Measurements from ENCODE around the gene SINHCAF. TPM values are rescaled to one million over a fixed set of nuclear protein-coding genes. Genes with fewer than 3 reads are reported as not detected.

Gene SINHCAF
- total RNA-seq, 1 experiment from 2014 or later, result 497 TPM

- no CpG with 5 or more reads among the region's 4 CpGs for WGBS (ENCODE audit: extremely low coverage, insufficient read length, low lambda C conversion rate)
- H4K20me1 ChIP-seq (ENCODE audit: control insufficient read depth, insufficient read depth, insufficient read length), result no peaks in the 10 kb centered on the region
These were observed 4.6 kb downstream of the SINHCAF start for GRCh38 chr12:31321186-31321896.

More at GRCh38 chr12:31321186-31321896, 4.6 kb downstream of the SINHCAF start:
- no peak overlapping the region for H3K4ac ChIP-seq (ENCODE audit: low read depth, low read length)
- H4K5ac ChIP-seq (ENCODE audit: insufficient read length, low read depth, low read length), result no peak overlapping the region
- Mint-ChIP-seq H3K27me3 (ENCODE audit: low read depth) (peaks cover 3% of the 10 kb centered on the region; the same call in 1 of the 2 replicates), H3K27ac (peak overlapping the region in 2 of 3 experiments; percentile 34 to 82; a peak in 3 of 7 replicates), H3K9me3 (peaks cover 5 to 6% of the 10 kb centered on the region in 2 experiments; a peak in 4 of 5 replicates), H3K4me3 (peak overlapping the region; percentile 99), H3K4me1 (peaks cover 67% of the 10 kb centered on the region in 2 experiments), H3K36me3 (ENCODE audit: insufficient read depth in 1 of 3, low read depth in 3 of 3) (peaks cover 15 to 20% (median 17%) of the 10 kb centered on the region in 3 experiments)
- H3K18ac ChIP-seq (ENCODE audit: insufficient read length, low read depth, low read length), result no peak overlapping the region
- no peak overlapping the region for H3T11ph ChIP-seq (ENCODE audit: low read length)
- TF ChIP-seq, protein P1, sequence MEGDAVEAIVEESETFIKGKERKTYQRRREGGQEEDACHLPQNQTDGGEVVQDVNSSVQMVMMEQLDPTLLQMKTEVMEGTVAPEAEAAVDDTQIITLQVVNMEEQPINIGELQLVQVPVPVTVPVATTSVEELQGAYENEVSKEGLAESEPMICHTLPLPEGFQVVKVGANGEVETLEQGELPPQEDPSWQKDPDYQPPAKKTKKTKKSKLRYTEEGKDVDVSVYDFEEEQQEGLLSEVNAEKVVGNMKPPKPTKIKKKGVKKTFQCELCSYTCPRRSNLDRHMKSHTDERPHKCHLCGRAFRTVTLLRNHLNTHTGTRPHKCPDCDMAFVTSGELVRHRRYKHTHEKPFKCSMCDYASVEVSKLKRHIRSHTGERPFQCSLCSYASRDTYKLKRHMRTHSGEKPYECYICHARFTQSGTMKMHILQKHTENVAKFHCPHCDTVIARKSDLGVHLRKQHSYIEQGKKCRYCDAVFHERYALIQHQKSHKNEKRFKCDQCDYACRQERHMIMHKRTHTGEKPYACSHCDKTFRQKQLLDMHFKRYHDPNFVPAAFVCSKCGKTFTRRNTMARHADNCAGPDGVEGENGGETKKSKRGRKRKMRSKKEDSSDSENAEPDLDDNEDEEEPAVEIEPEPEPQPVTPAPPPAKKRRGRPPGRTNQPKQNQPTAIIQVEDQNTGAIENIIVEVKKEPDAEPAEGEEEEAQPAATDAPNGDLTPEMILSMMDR (conservative IDR thresholded peaks at IDR 0.05), result no peak
- H3K4me1 ChIP-seq (ENCODE audit: insufficient read depth, low read length), result peaks cover 5% of the 10 kb centered on the region; the same call in 1 of the 2 replicates
- H4K8ac ChIP-seq (replicated peaks; ENCODE audit: insufficient read length, low read depth, low read length), result no peak overlapping the region
- H3K14ac ChIP-seq (ENCODE audit: insufficient read depth, low read length), result no peak overlapping the region
- DNase-seq, result no peak
- peaks cover 11% of the 10 kb centered on the region for H3K23me2 ChIP-seq (ENCODE audit: insufficient read length, low read depth, low read length, poor library complexity, severe bottlenecking)
- no peaks in the 10 kb centered on the region for H3K79me1 ChIP-seq (ENCODE audit: insufficient read depth, low read depth, low read length, poor library complexity, severe bottlenecking)
- peak overlapping the region; percentile 9 for H3K4me2 ChIP-seq (ENCODE audit: insufficient read depth, insufficient read length, low read length)
- no peak overlapping the region for H2BK120ac ChIP-seq (ENCODE audit: low read depth, low read length, poor library complexity, severe bottlenecking)
- H3K56ac ChIP-seq (ENCODE audit: insufficient read length, low read depth, low read length), result no peak overlapping the region
- H2BK5ac ChIP-seq (ENCODE audit: insufficient read length, low read length), result no peak overlapping the region
- no peak overlapping the region for H2AFZ ChIP-seq (ENCODE audit: low read length)
- H3K79me2 ChIP-seq (ENCODE audit: insufficient read depth, low read length), result peaks cover 87% of the 10 kb centered on the region
- H2BK12ac ChIP-seq (ENCODE audit: insufficient read length, low read depth, low read length), result no peak overlapping the region
- H2BK20ac ChIP-seq (ENCODE audit: low read depth, low read length, poor library complexity, severe bottlenecking), result no peak overlapping the region
- H3K27me3 ChIP-seq (ENCODE audit: insufficient read depth, low read length), result no peaks in the 10 kb centered on the region
- no peaks in the 10 kb centered on the region for H3K9me3 ChIP-seq (ENCODE audit: control insufficient read depth, low read depth, low read length)
- no peak overlapping the region for H4K91ac ChIP-seq (ENCODE audit: insufficient read length, low read depth, low read length)
- peak overlapping the region; percentile 19 for H3K9ac ChIP-seq (ENCODE audit: extremely low read depth, insufficient read length, low read length)
- no peak overlapping the region for H3K27ac ChIP-seq (ENCODE audit: insufficient read length, low read depth, low read length)
- no peak overlapping the region for H2AK5ac ChIP-seq (ENCODE audit: insufficient read length, low read length)
- no peak overlapping the region for H2BK15ac ChIP-seq (ENCODE audit: low read depth, low read length)
- no peak overlapping the region for H3K23ac ChIP-seq (ENCODE audit: insufficient read length, low read depth, low read length)

Data from H9 (cell line).